NCI-H1694 (cell line): ENCODE data around the gene ALS2.
"Not testable (repeated sequence)": the region's sequence is repeated elsewhere in the genome, so short reads cannot be mapped to it uniquely, and the experiment has no call there.

Experiments
- DNase-seq: peaks from one replicate; lab custom pipeline; 2025; lab: John Stamatoyannopoulos, UW

Gene ALS2

DNA sequence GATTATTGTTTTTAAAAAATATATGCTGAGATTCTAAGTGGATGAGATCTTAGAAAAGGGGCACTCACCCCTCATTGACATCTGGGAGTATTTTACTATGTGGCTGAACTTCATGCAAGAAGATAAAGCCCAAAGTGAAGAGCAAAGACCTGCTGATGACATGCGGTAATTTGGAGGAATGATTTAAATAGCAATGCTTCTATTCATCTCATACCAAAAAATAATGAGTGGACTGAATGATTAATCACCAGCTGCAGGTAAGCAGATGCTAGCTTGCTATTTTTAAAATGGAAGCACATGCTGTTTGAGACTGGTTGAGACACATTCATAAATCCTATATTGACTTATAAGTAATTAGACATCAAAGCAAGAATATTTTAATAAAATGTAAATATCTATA is 12.9 kb upstream of the ALS2 start:
- DNase-seq, result no peak

- no peak for DNase-seq
These were observed 10.3 kb upstream of the ALS2 start for GRCh38 chr2:201790989-201791388.

DNA sequence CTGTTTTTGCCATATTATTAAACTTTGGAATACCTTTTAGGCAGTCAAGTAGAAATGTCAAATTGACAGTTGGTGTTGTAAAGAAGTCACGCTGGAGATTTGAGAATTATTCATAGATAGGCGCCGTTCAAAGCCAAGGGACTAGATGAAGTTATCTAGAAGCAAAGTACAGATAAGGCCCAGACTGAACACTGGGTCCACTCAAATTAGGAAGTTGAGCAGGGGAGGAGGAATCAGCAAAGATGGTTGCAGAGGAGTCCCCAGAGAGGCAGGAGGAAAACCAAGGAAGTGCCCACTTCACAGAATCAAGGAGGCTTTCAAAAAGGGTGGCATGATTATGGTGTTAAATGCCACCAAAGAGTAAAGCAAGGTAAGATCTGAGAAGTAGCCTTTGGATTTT is 9.6 kb upstream of the ALS2 start:
- no peak for DNase-seq

DNA sequence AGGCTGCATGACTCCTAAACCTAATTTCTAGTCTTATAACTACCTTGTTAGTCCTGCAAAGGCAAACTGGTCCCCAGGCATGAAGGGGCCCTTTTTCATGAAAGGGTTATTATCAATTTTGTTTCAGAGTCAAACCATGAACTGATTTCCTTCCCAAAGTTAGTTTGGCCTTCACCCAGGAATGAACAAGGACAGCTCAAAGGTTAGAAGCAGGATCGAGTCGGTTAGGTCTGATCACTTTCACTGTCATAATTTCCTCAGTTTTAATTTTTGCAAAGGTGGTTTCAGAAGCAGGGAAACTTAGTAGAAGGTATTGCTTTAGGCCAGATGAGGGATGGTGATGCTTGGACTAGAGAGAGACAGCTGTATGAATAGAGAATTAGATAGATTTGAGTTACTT is 8.7 kb upstream of the ALS2 start:
- DNase-seq, result no peak

DNA sequence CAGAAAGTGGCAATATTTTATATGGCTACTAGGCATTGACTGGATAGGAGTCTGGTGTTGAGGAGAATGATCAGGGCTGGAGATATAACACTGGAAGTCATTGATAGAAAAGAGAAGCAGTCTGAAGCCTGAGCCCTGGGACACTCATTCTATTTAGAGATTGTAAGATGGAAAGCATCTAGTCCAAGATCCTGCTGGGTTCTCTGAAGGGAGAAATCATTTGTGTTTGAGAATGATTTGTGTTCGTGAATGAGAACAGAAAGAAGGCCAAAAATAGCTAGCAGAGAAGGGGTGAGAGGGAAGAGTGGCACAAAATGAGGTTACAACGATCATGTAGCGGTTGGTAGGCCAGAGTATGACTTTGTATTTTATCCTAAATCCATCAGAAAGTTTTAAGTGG is 7.6 kb upstream of the ALS2 start:
- no peak for DNase-seq

DNA sequence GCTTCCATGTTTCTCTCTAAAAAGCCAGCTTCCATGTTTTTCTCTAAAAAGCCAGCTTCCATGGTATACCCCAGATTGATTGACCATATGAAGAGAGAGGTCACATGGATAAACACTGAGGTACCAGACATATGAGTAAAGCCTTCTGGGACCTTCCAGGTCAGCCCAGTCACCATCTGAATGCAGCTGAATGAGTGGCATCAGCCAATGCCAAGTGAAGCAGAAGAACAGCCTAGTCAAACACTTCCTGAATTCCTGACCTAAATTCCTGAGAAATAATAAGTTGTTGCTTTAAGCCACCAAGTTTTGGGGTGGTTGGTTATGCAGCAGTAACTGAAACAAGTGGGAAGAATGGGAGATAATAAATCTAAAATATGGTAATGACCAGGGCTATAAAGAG is 5.7 kb upstream of the ALS2 start:
- DNase-seq, result no peak

GRCh38 chr2:201785135-201785534 is 4.4 kb upstream of the ALS2 start:
- DNase-seq, result no peak

DNA sequence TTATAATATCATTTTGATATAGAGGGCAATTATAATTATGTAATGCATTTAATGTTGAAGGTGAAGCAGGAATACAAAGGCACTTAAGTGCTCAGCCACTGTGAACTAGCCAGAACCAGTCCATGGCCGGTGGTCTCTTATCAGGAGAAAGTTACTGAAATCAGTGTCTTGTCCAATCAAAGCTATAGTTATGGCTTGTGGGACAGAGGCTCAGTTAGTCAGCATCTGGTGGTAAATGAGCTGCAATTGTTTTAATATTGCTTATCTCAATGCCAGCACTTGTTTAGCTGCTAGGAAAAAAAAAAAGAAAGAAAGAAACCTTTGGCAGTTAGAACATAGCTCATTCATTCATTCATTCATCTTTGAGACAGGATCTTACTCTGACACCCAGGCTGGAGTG is 3.8 kb upstream of the ALS2 start:
- no peak for DNase-seq

DNA sequence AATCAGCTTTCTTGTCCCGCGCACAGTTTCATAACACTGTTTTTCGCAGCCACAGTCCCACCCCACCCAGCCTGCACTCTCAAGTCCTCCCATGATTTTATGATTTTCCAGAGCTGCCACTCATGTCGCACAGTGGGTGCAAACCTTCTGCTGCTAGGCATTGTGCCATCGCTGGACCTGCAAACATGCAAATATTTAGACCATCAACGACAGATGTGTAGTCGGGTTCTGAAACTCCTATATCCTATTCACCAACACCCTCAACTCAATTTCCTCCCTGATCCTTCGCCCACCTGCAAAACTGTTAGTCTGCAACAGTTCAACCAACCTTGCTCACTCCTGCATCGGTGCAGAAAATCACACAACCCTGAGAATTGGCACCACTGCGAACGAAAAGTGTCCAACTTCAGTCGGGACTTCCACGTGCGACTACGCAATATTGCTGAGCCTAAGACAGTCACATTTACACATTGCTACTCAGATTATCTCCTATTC is 871 bp upstream of the ALS2 start:
- no peak for DNase-seq

GRCh38 chr2:201779901-201780673 is 646 bp downstream of the ALS2 start:
- no peak for DNase-seq

GRCh38 chr2:201777869-201778268 is 2.9 kb downstream of the ALS2 start:
- no peak for DNase-seq

- no peak for DNase-seq
These were observed 3.7 kb downstream of the ALS2 start for GRCh38 chr2:201777043-201777442.

DNA sequence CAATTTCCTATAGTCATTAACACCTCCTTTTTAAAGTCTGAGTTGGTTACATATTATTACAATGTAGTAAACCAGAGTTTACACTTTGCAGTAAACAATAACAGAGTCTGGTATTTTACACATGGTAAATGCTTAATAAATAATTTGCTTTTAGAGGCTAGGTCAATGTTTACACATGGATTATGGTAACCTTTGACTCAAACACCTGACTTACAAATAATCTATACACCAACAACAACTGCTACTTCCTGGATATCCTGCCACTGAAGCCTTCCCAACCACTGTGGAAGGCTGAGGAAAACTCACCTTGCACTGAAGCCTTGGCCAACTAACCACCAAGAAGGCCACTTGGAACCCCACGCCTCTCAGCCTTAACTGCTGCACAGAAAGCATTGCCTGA is 5.4 kb downstream of the ALS2 start:
- no peak for DNase-seq

GRCh38 chr2:201774546-201774945 is 6.2 kb downstream of the ALS2 start:
- DNase-seq, result no peak

DNA sequence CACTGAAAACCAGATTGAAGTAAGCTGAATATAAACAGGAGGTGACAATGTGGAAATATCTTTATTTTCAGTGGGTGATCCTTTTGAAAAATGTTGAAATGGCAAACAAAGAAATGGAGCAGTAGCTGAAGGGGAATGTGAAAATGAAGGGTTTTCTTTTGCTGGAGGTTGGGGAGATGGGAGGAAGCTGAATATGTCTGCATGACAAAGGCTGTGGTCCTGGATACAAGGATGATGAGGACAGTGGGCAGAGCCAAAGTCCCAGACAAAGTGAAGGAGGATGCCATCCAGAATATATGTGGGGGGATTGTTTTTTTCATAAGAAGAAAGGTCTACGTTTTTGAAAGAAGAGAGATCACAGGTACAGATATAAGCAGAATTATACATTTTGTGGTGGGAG is 6.7 kb downstream of the ALS2 start:
- no peak for DNase-seq

DNA sequence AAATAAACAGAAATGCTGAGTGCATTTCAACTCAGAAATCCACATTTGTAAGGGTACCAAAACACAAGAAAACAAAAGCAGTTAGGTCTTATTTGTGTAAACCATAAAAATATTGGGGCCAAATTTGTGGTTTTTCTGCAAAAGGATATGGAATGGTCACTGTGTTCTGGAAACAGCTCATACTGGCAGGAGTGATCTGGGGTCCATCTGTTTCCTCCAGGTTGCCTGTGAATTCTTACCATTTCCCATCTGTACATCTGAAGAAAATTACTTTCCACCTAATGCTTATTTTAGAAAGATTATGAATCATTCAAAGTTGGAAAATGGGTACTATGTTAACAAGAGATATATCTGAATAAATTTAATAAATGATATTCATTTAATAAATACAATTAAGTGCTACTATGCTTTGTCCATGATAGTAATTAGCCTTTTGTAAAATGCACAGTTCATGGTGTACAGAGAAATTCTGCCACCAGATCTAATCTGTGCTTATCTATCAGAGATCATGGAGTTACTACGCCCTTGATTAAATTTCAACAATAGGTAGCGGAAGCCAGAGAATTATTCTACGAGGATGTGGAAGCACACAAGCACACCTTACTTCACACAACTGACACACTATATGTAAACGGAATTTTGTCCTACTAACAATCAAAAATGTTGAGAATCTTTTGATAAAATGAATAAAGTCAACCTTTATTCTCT is 10.9 kb downstream of the ALS2 start:
- DNase-seq, result no peak

DNA sequence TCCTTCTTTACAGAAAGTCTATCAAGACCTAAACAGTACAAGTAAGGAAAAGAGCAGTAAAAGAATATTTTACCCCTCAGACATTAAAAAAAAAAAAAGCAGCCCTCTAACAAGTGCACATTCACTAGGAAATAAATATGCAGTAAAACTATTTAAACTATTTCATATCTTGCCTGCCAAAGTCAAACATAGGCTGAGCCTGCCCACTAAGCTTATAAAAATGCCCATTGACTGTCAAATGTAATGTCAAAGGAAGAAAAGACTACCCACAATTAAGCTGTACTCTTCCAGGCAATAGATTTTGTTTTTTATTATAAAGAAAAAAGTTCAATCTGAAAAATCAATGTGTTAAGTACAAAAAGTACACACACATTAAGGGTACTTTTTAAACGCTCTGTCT is 11.8 kb downstream of the ALS2 start:
- no peak for DNase-seq

DNA sequence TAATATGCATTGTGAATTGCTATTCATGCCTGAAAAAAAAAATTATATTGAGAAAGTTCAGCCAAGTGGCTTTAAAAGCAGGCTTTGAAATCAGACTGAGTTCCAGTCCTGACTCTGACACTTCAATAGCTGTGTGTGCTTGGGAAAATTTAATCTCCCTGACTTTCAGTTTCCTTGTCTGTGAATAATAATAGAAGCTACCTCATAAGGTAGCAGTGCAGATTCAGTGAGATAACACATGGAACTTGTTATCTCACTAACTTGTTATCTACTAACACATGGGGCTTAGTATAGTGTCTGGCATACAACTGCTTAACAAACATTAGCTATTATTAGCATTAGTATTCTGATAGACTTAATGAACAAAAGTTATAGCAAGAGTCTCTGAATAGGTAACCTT is 14.9 kb downstream of the ALS2 start:
- no peak for DNase-seq

DNA sequence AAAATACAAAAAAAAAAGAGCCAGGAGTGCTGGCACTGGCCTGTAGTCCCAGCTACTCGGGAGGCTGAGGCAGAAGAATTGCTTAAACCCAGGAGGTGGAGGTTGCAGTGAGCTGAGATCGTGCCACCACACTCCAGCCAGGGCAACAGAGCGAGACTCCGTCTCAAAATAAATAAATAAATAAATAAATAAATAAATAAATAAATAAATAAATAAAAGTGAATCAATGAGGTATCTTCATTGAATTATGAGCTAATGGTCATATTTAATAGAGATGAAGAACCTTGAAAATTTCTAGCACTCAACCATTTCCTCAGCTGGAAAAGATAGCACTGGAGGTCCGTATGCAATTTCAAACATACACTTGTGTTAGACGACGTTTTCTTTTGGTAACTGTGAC is 16.3 kb downstream of the ALS2 start:
- DNase-seq, result not testable (repeated sequence)

GRCh38 chr2:201761101-201761500 is 19.6 kb downstream of the ALS2 start:
- no peak for DNase-seq

DNA sequence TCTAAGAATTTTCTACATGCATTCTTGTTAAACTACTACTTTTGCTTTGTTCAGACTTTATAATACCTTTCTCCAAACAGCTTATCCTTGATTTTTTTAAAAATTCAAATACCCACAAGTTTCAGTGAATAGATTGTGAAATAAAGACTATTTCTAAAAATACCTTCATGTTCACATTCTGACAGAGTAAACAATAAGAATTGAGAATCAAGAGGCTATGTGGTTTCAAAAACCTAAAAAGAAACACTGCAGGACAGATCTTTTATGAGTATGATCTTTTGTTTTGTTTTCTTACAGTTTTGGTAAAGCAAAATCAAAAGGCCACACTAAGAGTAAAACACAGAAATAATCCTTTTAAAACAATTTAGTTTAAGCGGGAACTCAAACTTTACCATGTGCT is 21.2 kb downstream of the ALS2 start:
- no peak for DNase-seq

- no peak for DNase-seq
These were observed 21.9 kb downstream of the ALS2 start for GRCh38 chr2:201758873-201759272.

GRCh38 chr2:201758234-201758633 is 22.5 kb downstream of the ALS2 start:
- DNase-seq, result no peak
